T-helper 2 cell treated with Interferon-gamma antibody and Interleukin-4, amounts not matched to agents 5 μg/mL and 100 μg/mL, for 36 hours (primary cell): ENCODE data around the gene PTPRD.
"Not testable (repeated sequence)": the region's sequence is repeated elsewhere in the genome, so short reads cannot be mapped to it uniquely, and the experiment has no call there.

Experiments
- DNase-seq: peaks from one replicate; pipeline ENCODE4 v3.0.0; 2021; ENCODE audit warnings: low spot score
- H3K27ac Mint-ChIP-seq: one replicate; pipeline ENCODE4 v1.8.0; 2021; ENCODE audit warnings: mild to moderate bottlenecking, mixed read lengths
- H3K27me3 Mint-ChIP-seq: one replicate; pipeline ENCODE4 v1.8.0; 2021; ENCODE audit warnings: low read depth, mixed read lengths
- H3K36me3 Mint-ChIP-seq: one replicate; pipeline ENCODE4 v1.8.0; 2021; ENCODE audit warnings: low read depth, mixed read lengths
- H3K4me1 Mint-ChIP-seq: one replicate; pipeline ENCODE4 v1.8.0; 2021; ENCODE audit warnings: low read depth, mixed read lengths
- H3K4me3 Mint-ChIP-seq: one replicate; pipeline ENCODE4 v1.8.0; 2022; ENCODE audit warnings: mild to moderate bottlenecking, moderate library complexity, mixed read lengths
- H3K9me3 Mint-ChIP-seq: one replicate; pipeline ENCODE4 v1.8.0; 2021; ENCODE audit warnings: mixed read lengths

Gene PTPRD

DNA sequence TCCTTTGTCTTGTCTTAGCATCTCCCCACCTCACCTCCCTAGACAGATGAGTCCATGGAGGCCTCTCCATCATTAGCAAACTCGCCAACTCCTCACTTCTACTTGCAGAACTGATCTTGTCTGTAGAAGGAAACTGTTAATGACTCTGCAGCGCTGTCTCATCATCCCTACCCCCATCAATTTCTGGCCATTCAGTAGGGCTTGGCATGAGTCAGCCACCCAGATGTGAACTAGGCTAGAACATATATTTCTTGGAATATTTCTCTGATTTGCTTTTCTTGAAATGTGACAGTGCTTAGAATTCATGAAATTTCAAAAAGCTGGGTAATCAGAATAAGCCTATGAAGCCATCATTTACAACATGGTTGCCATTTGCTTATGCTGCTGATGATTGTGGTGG is 1688.2 kb downstream of the PTPRD start:
- DNase-seq: no peak
- Mint-ChIP-seq H3K36me3 (no peaks in the 10 kb centered on the region), H3K9me3 (no peaks in the 10 kb centered on the region), H3K4me1 (no peaks in the 10 kb centered on the region), H3K4me3 (no peak overlapping the region), H3K27ac (no peak overlapping the region), H3K27me3 (no peaks in the 10 kb centered on the region)

DNA sequence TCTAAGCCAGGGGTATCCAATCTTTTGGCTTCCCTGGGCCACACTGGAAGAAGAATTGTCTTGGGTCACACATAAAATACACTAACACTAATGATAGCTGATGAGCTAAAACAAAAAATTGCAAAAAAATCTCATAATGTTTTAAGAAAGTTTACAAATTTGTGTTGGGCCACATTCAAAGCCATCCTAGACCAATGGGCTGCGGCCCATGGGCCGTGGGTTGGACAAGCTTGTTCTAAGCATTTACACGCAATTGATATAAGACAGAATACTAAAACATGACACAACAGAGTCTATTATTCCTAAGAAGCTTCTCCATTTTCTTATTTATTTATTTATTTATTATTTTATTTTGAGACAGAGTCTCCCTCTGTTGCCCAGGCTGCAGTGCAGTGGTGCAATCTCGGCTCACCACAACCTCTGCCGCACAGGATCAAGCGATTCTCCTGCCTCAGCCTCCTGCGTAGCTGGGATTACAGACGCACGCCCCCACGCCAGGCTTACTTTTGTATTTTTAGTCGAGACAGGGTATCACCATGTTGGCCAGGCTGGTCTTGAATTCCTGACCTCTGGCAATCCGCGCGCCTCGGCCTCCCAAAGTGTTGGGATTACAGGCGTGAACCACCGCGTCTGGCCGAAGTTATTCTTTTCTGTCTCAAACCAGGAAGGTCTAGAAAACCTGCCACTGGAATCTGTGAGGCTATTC is 1692.2 kb downstream of the PTPRD start:
- H3K4me1 Mint-ChIP-seq, H3K9me3 Mint-ChIP-seq, H3K4me3 Mint-ChIP-seq, H3K27ac Mint-ChIP-seq, H3K36me3 Mint-ChIP-seq, DNase-seq, H3K27me3 Mint-ChIP-seq: not testable (repeated sequence)

DNA sequence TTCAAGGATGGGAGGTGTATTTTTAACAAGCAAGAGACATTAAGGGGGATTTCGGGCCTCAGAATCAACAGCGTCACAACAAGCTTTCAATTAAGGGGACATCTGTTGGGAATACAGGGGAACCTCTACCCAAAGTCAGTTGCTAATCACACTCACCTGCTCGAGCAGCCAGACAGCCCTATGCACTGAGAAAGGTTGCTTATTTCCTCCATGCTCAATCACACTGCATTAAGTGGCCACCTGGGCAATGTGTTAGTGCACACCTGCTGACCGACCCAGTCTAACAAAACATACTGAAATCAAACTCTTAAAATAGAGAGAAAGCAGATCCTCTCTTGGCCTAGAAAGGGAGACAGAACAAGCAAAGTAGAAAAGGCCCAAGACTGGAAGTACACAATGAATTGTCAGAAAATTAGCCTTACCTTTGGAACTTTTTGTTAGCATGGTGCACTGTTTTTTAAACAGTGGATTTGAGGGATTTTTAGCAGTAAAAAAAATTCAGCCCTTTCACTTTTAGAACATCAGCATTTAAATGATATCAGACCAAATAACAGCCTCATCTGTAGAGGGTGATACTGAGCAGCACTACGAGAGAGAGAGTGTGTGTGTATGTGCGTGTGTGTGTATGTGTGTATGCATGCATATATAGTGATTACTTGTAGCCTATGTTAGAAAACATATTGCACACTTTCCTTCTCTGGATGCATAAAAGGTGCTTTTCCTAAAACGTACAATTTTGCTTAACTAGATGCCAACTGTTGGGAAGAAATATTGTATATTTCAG is 1694.7 kb downstream of the PTPRD start:
- Mint-ChIP-seq H3K9me3 (no peaks in the 10 kb centered on the region), H3K36me3 (no peaks in the 10 kb centered on the region), H3K27ac (no peak overlapping the region), H3K27me3 (no peaks in the 10 kb centered on the region), H3K4me1 (no peaks in the 10 kb centered on the region), H3K4me3 (no peak overlapping the region)
- DNase-seq: no peak

DNA sequence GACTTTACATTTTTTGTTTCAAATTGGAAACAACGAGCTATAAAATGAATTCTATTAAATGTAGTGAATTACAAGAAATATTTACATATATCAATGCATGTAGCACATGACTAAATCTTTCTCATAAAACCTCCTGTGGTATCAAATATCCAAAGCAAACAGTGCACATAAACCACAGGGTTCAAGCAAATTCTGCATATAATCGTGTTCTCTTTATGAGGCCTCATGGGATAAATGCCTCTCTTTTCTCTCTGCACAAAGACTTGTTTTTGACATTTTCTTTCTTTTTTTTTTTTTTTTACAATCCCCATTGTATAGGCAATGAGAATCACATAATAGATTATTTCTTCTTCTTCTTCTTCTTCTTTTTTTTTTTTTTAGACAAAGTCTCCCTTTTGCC is 1696.0 kb downstream of the PTPRD start:
- H3K36me3 Mint-ChIP-seq: no peaks in the 10 kb centered on the region
- no peaks in the 10 kb centered on the region for H3K4me1 Mint-ChIP-seq
- no peak overlapping the region for H3K27ac Mint-ChIP-seq
- H3K9me3 Mint-ChIP-seq: no peaks in the 10 kb centered on the region
- no peak for DNase-seq
- no peak overlapping the region for H3K4me3 Mint-ChIP-seq
- no peaks in the 10 kb centered on the region for H3K27me3 Mint-ChIP-seq

DNA sequence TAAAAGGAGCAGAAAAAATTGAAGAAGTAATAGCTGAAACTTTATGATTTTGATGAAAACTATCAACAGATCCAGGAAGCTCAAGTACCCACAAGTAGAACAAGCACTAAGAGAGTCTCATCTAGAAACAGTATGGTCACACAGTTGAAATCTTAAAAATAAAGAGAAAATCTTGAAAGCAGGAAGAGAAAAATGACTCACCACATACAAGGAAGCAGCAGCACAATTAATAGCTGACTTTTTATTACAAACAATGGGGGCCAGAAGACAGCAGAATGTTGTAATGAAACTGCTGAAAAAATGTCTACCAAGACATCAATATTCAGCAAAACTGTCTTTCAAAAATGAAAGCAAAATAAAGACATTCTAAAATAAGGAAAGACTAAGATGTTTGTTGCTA is 1704.9 kb downstream of the PTPRD start:
- no peaks in the 10 kb centered on the region for H3K4me1 Mint-ChIP-seq
- no peak overlapping the region for H3K4me3 Mint-ChIP-seq
- H3K9me3 Mint-ChIP-seq: peaks cover 3% of the 10 kb centered on the region
- H3K27me3 Mint-ChIP-seq: no peaks in the 10 kb centered on the region
- no peak for DNase-seq
- no peaks in the 10 kb centered on the region for H3K36me3 Mint-ChIP-seq
- no peak overlapping the region for H3K27ac Mint-ChIP-seq

DNA sequence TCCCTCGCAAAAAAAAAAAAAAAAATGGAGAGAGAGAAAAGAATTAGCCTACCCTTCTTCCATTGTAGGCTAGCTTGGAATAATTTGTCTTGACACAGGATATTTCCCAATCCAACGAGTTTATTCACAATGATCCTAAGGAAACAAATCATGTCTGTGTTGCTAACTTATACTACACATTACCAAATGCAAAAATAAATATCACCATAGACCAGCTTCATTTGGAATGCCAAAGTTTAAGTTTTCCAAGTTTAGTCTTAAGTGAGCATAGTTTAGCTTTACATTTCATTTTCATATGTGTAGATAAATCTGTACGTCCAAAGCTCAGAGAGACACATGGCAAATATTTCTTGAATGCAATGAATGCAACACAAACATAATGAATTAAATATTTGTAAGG is 1707.1 kb downstream of the PTPRD start:
- Mint-ChIP-seq H3K4me3 (no peak overlapping the region), H3K4me1 (no peaks in the 10 kb centered on the region), H3K27ac (no peak overlapping the region), H3K36me3 (no peaks in the 10 kb centered on the region), H3K9me3 (peaks cover 3% of the 10 kb centered on the region), H3K27me3 (no peaks in the 10 kb centered on the region)
- DNase-seq: no peak

DNA sequence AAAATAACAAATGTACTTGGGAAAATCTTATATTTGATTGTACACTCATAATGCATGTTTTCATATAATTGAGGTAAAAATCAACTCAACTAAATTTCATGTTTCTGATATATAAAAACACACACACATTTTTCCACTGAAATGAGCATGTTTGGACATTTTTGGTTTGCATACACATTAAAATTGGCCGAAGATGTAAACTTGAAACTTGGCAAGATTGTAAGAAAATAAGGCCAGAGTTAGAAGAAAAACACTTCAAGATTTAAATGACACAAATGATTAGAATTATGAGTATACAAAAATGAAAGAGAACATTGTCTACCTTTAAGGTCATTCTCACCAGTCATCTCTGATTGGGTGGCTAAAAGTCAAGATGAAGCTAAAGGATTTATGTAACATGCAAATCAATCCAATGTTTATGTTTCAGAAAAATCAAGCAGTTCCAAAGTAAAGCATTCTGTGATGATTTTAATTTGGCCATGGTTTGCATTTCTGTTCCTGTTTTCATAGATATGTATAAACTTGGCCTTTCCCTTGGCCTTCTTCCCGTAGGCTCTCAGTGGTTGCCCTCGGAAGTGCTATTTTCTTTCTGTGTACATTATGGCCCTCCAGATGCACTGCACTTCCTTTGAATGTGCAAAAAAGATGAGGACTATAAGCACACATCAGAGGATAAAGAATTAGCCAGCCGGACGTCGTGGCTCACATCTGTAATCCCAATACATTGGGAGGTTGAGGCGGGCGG is 1707.9 kb downstream of the PTPRD start:
- Mint-ChIP-seq H3K27me3 (no peaks in the 10 kb centered on the region), H3K9me3 (peaks cover 3% of the 10 kb centered on the region), H3K4me1 (no peaks in the 10 kb centered on the region), H3K36me3 (no peaks in the 10 kb centered on the region), H3K4me3 (no peak overlapping the region), H3K27ac (no peak overlapping the region)
- no peak for DNase-seq

DNA sequence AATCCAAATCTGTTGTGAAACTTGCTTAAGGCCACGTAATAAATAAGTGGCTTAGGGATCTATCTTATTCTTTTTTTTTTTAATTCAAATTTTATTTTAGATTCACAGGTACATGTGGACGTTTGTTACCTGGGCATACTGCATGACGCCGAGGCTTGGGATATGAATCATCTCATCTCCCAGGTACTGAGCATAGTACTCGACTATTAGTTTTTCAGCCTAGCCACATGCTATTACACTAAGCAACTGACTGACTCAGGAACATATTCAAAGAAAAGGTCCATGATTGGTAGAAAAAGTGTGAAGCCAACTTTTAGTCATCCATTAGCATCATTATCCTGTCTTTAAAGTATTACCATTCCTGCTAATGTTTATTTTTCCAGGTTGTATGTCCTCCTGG is 1709.7 kb downstream of the PTPRD start:
- no peaks in the 10 kb centered on the region for H3K4me1 Mint-ChIP-seq
- no peak overlapping the region for H3K4me3 Mint-ChIP-seq
- H3K27ac Mint-ChIP-seq: no peak overlapping the region
- DNase-seq: no peak
- no peaks in the 10 kb centered on the region for H3K36me3 Mint-ChIP-seq
- no peaks in the 10 kb centered on the region for H3K9me3 Mint-ChIP-seq
- no peaks in the 10 kb centered on the region for H3K27me3 Mint-ChIP-seq

DNA sequence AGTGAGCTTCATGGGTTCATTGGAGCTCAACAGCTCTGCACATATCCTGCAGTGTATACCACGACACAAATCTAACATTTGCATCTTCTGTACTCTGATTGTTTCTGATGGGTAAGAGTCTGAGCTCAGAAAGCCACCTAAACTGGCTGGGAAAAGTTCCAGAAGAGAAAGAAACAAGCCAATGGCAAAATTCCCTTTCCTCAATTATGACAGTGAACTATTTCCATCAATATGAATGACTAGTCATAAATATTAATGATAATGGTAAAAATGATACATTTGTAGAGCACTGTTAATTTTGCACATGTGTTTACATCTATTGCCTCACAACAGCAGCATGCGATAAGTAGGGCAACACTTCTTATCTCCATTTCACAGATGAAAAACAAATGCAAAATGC is 1711.7 kb downstream of the PTPRD start:
- no peaks in the 10 kb centered on the region for H3K4me1 Mint-ChIP-seq

DNA sequence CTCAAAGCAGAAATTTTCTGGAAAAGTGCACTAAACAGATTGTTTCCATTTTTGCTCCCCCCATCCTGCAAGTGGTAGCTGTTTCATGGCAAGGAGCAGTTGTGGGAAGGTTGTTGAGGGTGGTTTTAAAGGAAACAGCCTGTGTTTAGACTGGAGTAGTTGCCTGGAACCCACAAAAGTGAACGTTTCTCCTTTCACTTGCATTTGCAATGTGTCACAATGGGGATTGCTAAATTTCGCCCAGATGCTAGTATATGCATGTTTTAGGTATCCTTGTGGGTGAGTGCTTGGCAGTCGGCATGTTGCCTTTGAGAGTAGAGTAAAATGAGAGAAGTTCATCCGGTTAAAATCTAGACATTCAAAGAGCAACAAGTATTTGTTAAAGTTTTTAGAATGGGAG is 1713.3 kb downstream of the PTPRD start:
- H3K36me3 Mint-ChIP-seq: no peaks in the 10 kb centered on the region
- H3K27ac Mint-ChIP-seq: no peak overlapping the region
- H3K4me3 Mint-ChIP-seq: no peak overlapping the region
- H3K27me3 Mint-ChIP-seq: no peaks in the 10 kb centered on the region
- H3K4me1 Mint-ChIP-seq: no peaks in the 10 kb centered on the region
- no peak for DNase-seq
- H3K9me3 Mint-ChIP-seq: no peaks in the 10 kb centered on the region

More for the DNA sequence above, 1711.7 kb downstream of the PTPRD start:
- Mint-ChIP-seq H3K27me3 (no peaks in the 10 kb centered on the region), H3K4me3 (no peak overlapping the region), H3K27ac (no peak overlapping the region), H3K36me3 (no peaks in the 10 kb centered on the region), H3K9me3 (no peaks in the 10 kb centered on the region)
- no peak for DNase-seq

DNA sequence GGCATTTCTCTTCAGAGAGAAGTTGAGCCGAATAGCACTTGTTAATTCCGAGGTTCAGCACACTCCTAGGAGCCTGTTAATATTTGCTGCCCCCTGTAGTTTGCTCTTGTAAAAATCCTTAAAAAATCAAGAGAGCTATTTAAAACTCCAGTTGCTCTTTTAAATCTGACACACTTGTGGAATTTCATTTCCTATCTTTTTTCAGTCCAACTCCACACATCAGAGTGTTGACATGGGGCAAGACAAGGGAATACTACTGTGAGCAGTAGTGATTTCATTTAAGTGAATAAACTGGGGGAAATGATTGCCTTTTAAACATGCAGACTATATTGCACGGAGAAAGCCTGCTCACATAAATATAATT is 1717.0 kb downstream of the PTPRD start:
- H3K36me3 Mint-ChIP-seq: no peaks in the 10 kb centered on the region
- H3K4me3 Mint-ChIP-seq: no peak overlapping the region
- H3K27ac Mint-ChIP-seq: no peak overlapping the region
- no peak for DNase-seq
- H3K4me1 Mint-ChIP-seq: no peaks in the 10 kb centered on the region
- no peaks in the 10 kb centered on the region for H3K9me3 Mint-ChIP-seq
- H3K27me3 Mint-ChIP-seq: no peaks in the 10 kb centered on the region

DNA sequence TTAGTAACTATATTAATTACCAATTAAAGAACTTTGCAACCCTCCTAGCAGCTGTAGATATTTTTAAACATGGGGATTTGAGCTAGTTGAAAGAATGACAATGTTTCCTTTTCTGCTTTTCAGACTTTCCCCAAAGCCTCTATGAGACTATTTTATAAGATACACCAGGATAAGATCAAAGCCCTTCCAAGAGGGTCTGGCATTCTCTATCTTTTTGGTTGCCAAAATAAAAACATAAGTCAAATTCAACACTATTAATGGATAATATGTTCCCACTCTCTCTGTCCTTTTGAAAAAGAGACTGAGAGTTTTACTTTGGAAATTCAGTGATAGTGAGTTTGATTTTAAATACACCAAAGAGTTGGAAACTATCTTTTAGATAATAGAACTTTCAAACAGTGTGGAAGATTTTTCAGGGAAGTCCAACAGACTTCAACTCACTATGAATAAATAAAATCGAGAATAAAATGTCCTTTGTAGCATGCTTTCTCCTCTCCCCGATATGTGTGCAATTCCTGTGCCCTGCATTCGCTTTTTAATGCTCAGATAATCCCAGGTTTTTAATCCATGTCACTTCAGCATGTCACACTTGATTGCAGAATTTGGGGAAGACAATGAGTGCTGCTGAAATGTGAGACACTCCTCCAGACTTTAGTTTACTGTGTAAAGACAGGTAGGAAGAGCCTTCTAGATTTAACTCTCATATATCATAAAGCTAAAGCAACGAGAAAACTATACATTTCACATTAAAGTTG is 1717.5 kb downstream of the PTPRD start:
- no peak for DNase-seq

DNA sequence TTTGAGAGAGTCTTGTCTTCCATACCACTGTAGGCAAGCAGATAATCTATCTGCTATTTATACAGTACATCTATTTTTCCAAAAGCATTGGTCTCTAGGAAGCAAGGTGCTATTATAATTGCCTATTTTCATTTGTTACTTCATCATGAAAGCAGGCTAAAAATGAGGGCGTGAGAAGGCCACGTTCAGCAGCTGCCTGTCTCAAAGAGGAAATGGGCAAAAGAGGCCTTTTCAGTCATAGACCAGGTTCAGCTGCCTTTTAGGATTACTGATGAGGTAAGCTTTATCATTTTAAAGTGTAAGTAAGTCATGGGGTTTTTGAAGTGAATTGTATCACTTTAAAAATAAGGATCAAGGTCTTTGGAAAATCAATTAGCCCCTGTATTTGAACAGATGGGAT is 1722.1 kb downstream of the PTPRD start:
- no peaks in the 10 kb centered on the region for H3K27me3 Mint-ChIP-seq
- no peaks in the 10 kb centered on the region for H3K4me1 Mint-ChIP-seq
- H3K27ac Mint-ChIP-seq: no peak overlapping the region
- H3K4me3 Mint-ChIP-seq: no peak overlapping the region
- DNase-seq: no peak
- no peaks in the 10 kb centered on the region for H3K9me3 Mint-ChIP-seq
- H3K36me3 Mint-ChIP-seq: no peaks in the 10 kb centered on the region

More for the DNA sequence above, 1717.5 kb downstream of the PTPRD start:
- H3K9me3 Mint-ChIP-seq: no peaks in the 10 kb centered on the region
- no peak overlapping the region for H3K4me3 Mint-ChIP-seq
- H3K27me3 Mint-ChIP-seq: no peaks in the 10 kb centered on the region
- H3K27ac Mint-ChIP-seq: no peak overlapping the region
- no peaks in the 10 kb centered on the region for H3K36me3 Mint-ChIP-seq
- no peaks in the 10 kb centered on the region for H3K4me1 Mint-ChIP-seq

DNA sequence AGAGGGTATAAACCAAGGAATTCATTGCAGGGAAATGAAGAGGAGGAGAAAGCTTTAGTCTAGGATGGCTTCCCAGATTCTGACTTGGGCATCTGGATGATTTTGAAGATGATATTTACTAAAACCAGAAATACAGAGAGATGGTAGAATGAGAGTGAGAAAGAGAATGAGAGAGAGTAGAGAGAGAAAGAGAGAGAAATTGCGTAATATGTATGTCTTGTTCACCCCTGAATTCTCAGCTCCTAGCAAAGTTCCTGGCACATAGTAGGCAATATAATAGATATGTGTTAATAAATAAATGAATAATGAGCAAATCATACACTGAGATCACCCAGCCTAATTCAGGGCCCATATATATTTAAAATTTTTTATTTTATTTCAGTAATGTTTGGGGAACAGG is 1723.7 kb downstream of the PTPRD start:
- H3K27ac Mint-ChIP-seq: no peak overlapping the region
- no peak overlapping the region for H3K4me3 Mint-ChIP-seq
- no peaks in the 10 kb centered on the region for H3K4me1 Mint-ChIP-seq
- H3K9me3 Mint-ChIP-seq: no peaks in the 10 kb centered on the region
- no peaks in the 10 kb centered on the region for H3K36me3 Mint-ChIP-seq
- no peak for DNase-seq
- H3K27me3 Mint-ChIP-seq: no peaks in the 10 kb centered on the region
